Kidney (tissue), 14 donors: Measurements from ENCODE around the gene KLHL40. TPM values are rescaled to one million over a fixed set of nuclear protein-coding genes. Genes with fewer than 3 reads are reported as not detected.
"Not testable (repeated sequence)": the region's sequence is repeated elsewhere in the genome, so short reads cannot be mapped to it uniquely, and the experiment has no call there.

Experiments used
- DNase-seq, 5 donors: peaks; one replicate each; pipeline ENCODE4 v3.0.0-alpha.2; 2013 to 2020
- FAIRE-seq: peaks from 2 replicates; lab custom pipeline; 2012; peaks lifted over from hg19 to GRCh38; lab: Jason Lieb, UNC
- H3K27ac ChIP-seq, 2 donors: one replicate each; pipeline ENCODE4 v1.7.0; 2013; ENCODE audit warnings: low read depth in 2 of 2, low read length in 2 of 2, inconsistent platforms in 1 of 2
- H3K27me3 ChIP-seq: one replicate; pipeline ENCODE4 v1.7.1; 2013; ENCODE audit warnings: low read length, inconsistent platforms; ENCODE audit not compliant: control insufficient read depth, insufficient read depth
- H3K36me3 ChIP-seq, 3 donors: one replicate each; pipeline versions ENCODE4 v1.7.0 to v1.7.1; 2013; ENCODE audit warnings: low read length in 3 of 3, control low read depth in 1 of 3, inconsistent platforms in 1 of 3; ENCODE audit not compliant: insufficient read depth in 3 of 3, control insufficient read depth in 2 of 3
- H3K4me1 ChIP-seq, 3 donors: one replicate each; pipeline versions ENCODE4 v1.7.0 to v1.7.1; 2013; ENCODE audit warnings: low read length in 3 of 3, inconsistent platforms in 1 of 3, low read depth in 1 of 3; ENCODE audit not compliant: control insufficient read depth in 2 of 3, insufficient read depth in 2 of 3
- H3K4me3 ChIP-seq, 3 donors: one replicate each; pipeline versions ENCODE4 v1.7.0 to v1.8.1; 2013; ENCODE audit warnings: low read length in 3 of 3, control low read depth in 1 of 3, inconsistent platforms in 1 of 3
- H3K9ac ChIP-seq, 3 donors: one replicate each; pipeline versions ENCODE4 v1.7.0 to v1.7.1; 2013; ENCODE audit warnings: low read length in 3 of 3, control low read depth in 1 of 3, inconsistent platforms in 1 of 3
- H3K9me3 ChIP-seq, 3 donors: one replicate each; pipeline versions ENCODE4 v1.7.0 to v1.7.1; 2013; ENCODE audit warnings: low read length in 3 of 3, control low read depth in 1 of 3, inconsistent platforms in 1 of 3; ENCODE audit not compliant: control insufficient read depth in 2 of 3, insufficient read depth in 1 of 3
- CTCF ChIP-seq: IDR thresholded peaks from 3 replicates; pipeline ENCODE4 v1.5.1; 2012; ENCODE audit warnings: mild to moderate bottlenecking, moderate library complexity, borderline replicate concordance; ENCODE audit not compliant: insufficient read depth; ENCODE audit errors: extremely low read depth
- intact Hi-C: fragments of 100-400 bp; cut with DNase I; formaldehyde crosslinking; loops from one replicate; pipeline ENCODE4 v1.11.1; 2022
- polyA plus RNA-seq: library from polyadenylated mRNA; stranded (reverse); fragments of 350-450 nt; fragmentation: Illumina TruSeq; extraction: RNeasy Lipid Tissue Mini Kit (QIAGEN cat#74804); gene quantifications from one replicate; pipeline ENCODE4 v1.2.3, GENCODE V29; 2014; ENCODE audit warnings: low read depth, low replicate concordance; ENCODE audit not compliant: insufficient read depth
- total RNA-seq: library from RNA; stranded (reverse); fragmentation: NEBNext Ultra II Directional; extraction: Animal tissue kit (Norgen Biotek cat#: 25700); gene quantifications from one replicate; pipeline ENCODE4 v1.2.1, GENCODE V29; 2021
- donor health status: control.
- donor health status: control.
- donor health status: control.
- donor health status: control.
- donor health status: control.
- donor health status: DM: yes; HTN: yes; CAD: no.
- donor health status: Normal renal cell carcinoma (clear cell type).

Gene KLHL40
- total and polyA plus RNA-seq, 2 donors from 2014 or later, result not detected

DNA sequence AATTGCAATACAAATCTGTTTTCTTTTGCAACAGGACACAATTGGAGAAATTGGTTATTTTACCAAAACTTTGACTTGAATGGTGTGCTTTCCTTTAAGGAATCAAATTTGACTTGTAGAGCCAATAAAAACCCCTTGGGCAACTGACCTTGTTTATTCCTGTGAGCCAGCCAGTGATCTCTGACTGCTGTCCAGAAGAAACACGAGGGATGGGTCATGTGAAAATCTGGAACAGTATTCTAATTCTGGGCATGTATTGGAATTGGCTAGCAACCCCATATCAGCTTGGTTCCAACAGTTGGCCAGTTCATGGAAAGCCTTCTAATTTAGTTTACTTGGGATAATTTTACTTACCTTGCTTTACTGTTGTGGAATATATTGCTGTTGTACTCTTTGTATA lies 36.4 kb downstream of the KLHL40 start:
- Histone ChIP-seq H3K9ac (no peak overlapping the region), H3K4me1 (no peaks in the 10 kb centered on the region), H3K4me3 (no peak overlapping the region), H3K36me3 (no peaks in the 10 kb centered on the region), H3K9me3 (no peaks in the 10 kb centered on the region), H3K27ac (no peak overlapping the region), H3K27me3 (no peaks in the 10 kb centered on the region)
- TF ChIP-seq CTCF, result no peak
- no peak for FAIRE-seq
- intact Hi-C loops, result no loop called here
- DNase-seq, result no peak

DNA sequence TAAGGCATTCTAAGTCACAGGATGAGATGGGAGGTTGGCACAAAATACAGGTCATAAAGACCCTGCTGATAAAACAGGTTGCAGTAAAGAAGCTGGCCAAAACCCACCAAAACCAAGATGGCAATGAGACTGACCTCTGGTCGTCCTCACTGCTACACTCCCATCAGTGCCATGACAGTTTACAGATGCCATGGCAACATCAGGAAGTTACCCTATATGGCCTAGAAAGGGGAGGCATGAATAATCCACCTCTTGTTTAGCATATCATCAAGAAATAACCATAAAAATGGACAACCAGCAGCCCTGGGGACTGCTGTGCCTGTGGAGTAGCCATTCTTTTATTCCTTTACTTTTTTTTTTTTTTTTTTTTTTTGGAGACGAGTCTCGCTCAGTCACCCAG lies 37.1 kb downstream of the KLHL40 start:
- H3K36me3 ChIP-seq, H3K9ac ChIP-seq, H3K4me3 ChIP-seq, intact Hi-C loops, DNase-seq, FAIRE-seq, H3K27ac ChIP-seq, H3K9me3 ChIP-seq, H3K4me1 ChIP-seq, H3K27me3 ChIP-seq: not testable (repeated sequence)

- Histone ChIP-seq H3K27me3 (no peaks in the 10 kb centered on the region), H3K4me1 (no peaks in the 10 kb centered on the region), H3K27ac (no peak overlapping the region), H3K9me3 (no peaks in the 10 kb centered on the region), H3K9ac (no peak overlapping the region), H3K4me3 (no peak overlapping the region), H3K36me3 (no peaks in the 10 kb centered on the region)
- TF ChIP-seq CTCF, result no peak
- intact Hi-C loops, result no loop called here
- no peak for FAIRE-seq
- DNase-seq, result no peak
Observed at GRCh38 chr3:42723219-42723618, 37.9 kb downstream of the KLHL40 start.

GRCh38 chr3:42725454-42725853 lies 40.1 kb downstream of the KLHL40 start:
- no peak for FAIRE-seq
- intact Hi-C loops, result no loop called here
- H3K4me1 ChIP-seq, result no peaks in the 10 kb centered on the region
- no peak overlapping the region for H3K9ac ChIP-seq
- no peaks in the 10 kb centered on the region for H3K27me3 ChIP-seq
- H3K36me3 ChIP-seq, result no peaks in the 10 kb centered on the region
- no peak overlapping the region for H3K4me3 ChIP-seq
- no peaks in the 10 kb centered on the region for H3K9me3 ChIP-seq
- TF ChIP-seq CTCF, result no peak
- no peak overlapping the region for H3K27ac ChIP-seq
- no peak for DNase-seq
